ENCODE results near the gene DNAH5.

Gene DNAH5

DNA sequence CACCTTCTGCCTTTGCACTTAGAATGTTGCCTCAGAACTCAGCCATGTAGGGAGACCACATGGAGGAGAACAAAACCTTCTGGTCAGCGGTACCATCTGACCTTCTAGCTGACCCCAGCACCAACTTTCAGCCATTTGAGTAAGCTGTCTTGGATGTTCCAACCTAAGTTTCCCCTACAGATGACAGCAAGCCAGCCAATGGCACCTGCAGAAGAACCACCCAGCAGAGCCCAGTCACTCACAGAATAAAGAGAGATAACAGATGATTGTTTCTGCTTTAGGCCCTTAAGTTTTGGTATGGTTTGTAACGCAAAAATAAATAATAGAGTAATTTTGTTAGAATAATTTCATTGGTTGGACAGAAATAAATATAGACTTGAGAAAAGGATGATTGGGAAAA, 10.4 kb downstream of the DNAH5 start:
- no peak for FAIRE-seq

DNA sequence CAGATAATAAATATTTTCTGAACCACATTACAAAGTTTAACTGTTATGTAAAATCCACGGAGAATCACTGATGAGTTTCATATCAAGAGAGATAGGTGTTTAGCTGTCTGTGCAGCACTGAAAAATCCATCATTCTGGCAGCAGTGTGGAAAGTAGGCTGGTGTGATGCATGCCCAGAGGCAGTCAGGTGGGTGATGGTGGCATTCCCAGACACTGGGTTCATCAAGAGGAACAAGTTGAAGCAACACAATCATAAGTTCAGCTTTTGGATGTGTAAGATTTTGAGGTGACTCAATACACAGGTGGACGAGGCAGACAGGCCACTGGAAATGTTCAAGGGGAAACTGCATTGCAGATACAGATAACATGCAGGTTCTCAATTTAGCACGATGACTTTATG, 11.9 kb downstream of the DNAH5 start:
- FAIRE-seq, result no peak

- no peak for FAIRE-seq
Observed at GRCh38 chr5:13932011-13932410, 12.5 kb downstream of the DNAH5 start.

GRCh38 chr5:13930541-13931171, 13.8 kb downstream of the DNAH5 start:
- no peak for FAIRE-seq

GRCh38 chr5:13926731-13927130, 17.8 kb downstream of the DNAH5 start:
- no peak for FAIRE-seq

DNA sequence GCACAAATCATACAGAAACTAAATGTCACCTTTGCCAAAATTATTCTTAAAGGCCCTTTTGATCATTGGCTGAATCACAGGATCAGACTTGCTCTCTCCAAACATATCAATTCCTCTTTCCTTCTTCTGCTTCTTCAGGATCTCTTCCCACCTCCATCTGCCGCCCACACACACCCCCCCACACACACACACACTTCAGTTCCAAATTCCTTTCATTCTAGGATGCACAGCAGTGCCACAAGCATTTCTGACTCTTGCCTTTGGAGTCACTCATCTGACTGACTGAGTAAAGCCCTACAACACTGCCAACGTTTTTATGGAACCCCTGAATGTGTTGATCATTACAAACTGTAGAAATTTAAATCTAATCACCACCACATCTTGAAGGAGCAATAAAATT, 22.9 kb downstream of the DNAH5 start:
- FAIRE-seq, result no peak

- FAIRE-seq, result no peak
Observed at GRCh38 chr5:13919786-13920185, 24.7 kb downstream of the DNAH5 start.

GRCh38 chr5:13919087-13919486, 25.4 kb downstream of the DNAH5 start:
- no peak for FAIRE-seq

GRCh38 chr5:13917061-13917460, 27.4 kb downstream of the DNAH5 start:
- FAIRE-seq, result no peak

GRCh38 chr5:13913962-13914361, 30.5 kb downstream of the DNAH5 start:
- no peak for FAIRE-seq

DNA sequence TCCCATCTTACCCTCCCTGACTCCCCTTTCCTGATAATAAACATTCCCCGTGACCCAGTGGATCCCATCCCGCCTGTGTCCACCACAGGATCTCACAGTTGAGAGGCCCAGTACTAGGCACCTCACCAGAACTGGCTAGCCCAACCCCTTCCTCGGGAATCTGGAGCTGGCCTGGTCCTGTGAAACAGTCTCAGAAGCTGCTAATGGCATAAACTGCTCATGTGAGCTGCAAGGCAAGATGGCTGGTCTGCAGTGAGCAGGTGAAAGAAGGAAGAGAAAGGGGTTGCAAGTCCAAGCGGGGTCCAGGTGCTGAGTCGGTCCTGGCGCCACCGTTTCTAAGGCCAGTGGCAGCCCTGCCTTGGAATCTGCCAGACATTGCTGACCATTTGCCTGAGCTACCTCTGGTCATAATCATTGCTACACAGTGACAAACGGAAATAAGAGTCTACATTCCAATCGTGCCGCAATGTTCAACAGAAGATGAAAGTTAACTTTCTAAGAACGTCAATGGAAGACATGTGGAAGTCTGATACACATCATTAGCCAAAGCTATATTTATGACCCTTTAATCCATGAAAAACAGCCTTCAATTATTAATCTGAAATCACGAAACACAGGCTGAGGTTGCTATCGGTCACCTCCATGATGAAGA, 33.7 kb downstream of the DNAH5 start:
- no peak for FAIRE-seq

- no peak for FAIRE-seq
Observed at GRCh38 chr5:13910201-13910600, 34.3 kb downstream of the DNAH5 start.

GRCh38 chr5:13909271-13909670, 35.2 kb downstream of the DNAH5 start:
- FAIRE-seq, result no peak

GRCh38 chr5:13898569-13898968, 45.9 kb downstream of the DNAH5 start:
- no peak for FAIRE-seq

DNA sequence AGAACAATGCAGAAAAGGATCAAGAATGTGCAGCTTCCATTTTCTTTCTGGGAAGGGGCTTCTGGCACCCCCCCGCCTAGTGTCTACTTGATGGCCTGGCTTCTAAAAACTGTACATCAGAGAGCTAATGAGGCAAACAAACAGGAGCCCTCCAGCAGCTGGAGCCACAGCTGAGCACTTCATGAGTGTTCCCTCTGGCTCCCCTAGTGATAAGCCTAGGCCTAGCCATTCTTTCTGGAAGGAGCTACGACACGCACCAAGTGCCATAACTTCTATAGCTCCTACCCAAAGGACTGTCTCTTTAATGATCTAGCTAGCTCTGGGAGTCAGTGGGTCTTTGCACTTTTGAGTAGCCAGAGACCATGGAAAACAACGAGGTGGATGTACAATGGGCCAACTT, 66.1 kb downstream of the DNAH5 start:
- no peak for FAIRE-seq

DNA sequence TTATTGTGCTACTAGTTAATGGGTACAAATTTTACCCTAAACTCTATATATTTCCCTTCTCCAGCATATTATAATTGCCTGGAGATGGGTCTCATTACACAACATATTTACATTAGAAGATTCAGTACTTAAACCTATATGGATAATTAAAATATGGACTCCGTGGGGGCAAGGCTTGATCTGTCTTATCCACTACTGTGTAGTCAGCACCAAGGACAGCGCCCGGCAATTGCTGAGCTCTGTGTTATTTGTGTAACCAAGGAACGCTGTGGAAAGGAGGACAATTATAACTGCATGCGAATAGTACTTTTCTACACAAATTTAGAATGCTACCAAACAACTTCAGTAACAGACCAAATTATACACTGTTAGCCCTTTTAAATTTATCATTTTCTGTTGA, 77.7 kb downstream of the DNAH5 start:
- no peak for FAIRE-seq

GRCh38 chr5:13865312-13865711, 79.2 kb downstream of the DNAH5 start:
- no peak for FAIRE-seq

DNA sequence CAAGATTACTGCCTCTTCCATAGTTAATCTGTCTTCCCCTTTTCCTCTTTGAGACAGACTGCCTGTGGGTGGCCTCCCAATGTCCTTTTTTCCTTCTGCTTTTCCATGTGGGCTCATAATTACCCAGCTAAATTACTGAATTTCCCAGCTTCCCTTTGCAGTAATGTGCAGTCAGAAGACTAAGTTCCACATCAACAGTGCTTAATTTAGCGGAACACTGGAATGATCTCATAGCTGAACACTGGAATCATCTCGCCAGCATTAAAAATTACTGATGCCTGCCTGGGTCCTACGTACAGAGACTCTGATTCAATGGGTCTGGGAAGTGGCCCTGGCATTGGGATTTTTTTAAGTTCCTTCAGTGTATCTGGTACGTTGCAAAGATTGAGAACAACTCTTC, 84.3 kb downstream of the DNAH5 start:
- FAIRE-seq, result no peak

- no peak for FAIRE-seq
Observed at GRCh38 chr5:13859270-13860065, 85.0 kb downstream of the DNAH5 start.

GRCh38 chr5:13843175-13843846, 101.2 kb downstream of the DNAH5 start:
- FAIRE-seq, result no peak

DNA sequence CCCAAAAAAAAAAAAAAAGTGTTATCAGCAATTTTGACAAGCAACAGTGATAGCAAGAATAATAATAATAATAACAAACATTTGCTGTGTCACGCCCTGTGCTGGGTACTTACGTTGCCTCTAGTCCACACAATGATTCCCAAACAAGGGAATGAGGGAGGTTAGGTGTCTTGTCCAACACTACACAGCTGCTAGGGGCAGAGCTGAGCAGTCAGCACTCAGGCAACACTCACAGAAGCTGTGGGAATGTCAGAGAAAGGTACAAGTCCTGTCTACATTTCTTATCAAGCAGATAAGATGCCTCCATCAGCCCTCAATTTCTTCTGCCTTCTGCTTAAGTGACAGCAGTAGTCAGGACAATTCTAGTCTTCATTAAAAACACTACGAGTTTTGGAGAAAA, 111.0 kb downstream of the DNAH5 start:
- FAIRE-seq, result no peak

DNA sequence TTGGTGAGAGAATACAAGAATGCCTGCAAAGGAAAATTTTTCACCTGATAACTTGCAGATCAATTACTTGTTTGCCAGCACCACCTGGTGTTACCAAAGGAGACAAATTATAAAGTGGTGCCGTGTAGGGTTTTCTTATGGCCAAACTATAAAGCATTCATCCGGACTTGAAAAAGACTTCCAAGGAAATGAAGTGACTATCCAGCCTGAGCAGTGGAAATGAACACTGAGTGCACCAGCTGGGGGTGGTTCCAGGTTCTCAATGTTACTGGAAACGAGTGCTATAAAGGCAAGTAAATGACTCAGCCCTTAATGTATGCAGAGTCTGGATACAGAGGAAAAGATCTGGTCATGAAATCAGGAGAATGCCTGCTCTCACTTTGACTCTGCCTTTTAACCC, 113.1 kb downstream of the DNAH5 start:
- no peak for FAIRE-seq

DNA sequence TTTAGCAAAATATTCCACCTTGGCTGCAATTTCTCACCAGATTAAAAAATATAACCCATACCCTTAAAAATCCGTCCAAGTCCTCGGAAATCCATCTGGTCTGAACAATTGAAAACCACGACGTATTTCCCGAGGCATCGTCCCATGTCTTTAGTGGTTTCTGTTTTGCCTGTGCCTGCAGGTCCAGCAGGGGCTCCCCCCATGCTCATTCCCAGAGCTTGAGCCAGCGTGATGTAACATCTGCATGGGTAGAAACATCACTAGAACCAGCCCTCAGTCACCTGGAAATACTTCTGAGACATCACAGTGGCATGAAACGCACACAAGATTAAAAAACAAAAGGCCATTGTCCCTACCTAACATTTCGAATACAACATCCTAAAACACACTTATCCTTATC, 114.0 kb downstream of the DNAH5 start:
- FAIRE-seq, result no peak

- FAIRE-seq, result no peak
Observed at GRCh38 chr5:13821366-13821765, 123.1 kb downstream of the DNAH5 start.

All from TTC549 (cell line).